ELR (cell line): ENCODE results near the gene IFITM10.
A peak's percentile ranks its signal among the peaks of the same experiment; 100 is the strongest.

Experiments
- DNase-seq: peaks from one replicate; pipeline ENCODE4 v3.0.0-alpha.2; 2015; ENCODE audit warnings: low read depth

The IFITM10 gene

DNA sequence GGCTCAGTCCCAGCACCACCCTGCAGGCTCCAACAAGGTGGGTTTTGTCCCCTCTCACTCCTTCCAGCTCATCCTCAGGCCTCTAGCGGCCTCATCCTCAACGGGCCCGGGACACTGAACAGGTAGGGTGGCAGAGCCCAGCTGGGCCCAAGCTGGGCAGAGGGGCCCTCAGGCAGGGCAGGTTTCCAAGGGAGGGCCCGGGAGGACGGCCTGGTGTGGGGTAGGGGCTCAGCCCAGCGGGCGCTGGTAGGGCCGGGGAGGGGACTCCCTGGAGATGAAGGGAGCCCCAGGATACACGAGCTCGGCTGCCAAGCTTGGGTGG, 2.5 kb upstream of the IFITM10 start:
- DNase-seq, result no peak

DNA sequence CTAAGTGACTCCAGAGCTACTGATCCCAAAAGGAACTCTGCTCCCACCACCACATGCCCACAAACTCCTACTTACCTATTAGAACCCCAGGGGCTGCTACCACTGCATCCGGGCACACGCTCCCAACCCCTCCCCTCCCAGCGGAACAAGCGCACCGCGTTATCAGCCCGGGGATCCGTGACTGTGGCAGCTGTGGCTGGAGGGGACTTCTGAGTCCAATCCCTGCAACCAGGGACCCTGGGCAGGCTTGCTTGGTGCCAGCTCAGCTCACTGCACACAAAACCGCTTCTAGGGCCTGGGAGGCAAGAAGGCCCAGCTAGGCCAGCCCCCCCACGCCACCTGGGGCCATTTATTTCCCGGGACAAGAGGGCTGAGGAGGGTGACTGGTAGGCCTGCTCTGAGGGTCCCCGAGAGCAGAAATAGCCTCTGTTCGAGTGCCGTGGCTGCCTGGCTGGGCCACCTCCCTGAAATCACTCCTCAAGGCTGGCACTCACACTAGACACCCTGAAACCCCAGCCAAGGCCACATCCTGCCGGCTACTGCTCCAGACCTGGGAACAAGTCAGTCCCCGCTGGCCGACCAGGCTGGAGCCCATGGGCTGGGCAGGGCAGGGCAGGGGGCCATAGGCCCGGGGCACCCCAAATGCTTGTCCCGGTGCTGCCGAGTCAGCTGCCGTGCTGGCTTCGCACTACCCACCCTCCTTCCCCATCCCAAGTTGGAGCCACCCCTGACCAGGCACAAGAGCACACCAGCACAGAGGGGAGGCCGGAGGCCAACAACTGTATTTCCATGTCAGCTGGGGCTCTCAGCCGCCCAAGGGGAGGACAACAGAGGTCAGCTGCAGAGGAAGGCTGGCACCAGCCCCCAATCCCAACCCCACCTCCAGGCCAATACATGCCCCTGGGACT, 1.9 kb upstream of the IFITM10 start:
- DNase-seq, result no peak

DNA sequence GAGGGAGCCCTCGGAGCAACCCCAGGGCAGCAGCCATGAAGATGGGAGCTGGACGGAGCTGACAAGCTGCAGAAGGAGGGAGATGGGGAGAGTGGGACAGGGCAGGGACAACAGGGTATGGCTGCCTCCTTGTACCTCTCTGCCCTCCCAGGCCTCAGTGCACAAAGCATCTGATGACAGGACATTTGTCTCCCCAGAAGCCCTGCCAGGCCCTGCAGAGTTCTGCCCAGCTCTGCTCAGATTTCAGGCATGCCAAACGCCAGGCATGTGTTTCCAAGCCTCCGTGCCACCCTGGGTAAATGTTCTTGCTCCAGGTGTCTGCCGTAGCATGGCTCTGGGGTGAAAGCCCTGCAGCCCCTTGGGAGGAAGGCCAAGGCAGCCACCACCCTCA, 1.1 kb upstream of the IFITM10 start:
- no peak for DNase-seq

DNA sequence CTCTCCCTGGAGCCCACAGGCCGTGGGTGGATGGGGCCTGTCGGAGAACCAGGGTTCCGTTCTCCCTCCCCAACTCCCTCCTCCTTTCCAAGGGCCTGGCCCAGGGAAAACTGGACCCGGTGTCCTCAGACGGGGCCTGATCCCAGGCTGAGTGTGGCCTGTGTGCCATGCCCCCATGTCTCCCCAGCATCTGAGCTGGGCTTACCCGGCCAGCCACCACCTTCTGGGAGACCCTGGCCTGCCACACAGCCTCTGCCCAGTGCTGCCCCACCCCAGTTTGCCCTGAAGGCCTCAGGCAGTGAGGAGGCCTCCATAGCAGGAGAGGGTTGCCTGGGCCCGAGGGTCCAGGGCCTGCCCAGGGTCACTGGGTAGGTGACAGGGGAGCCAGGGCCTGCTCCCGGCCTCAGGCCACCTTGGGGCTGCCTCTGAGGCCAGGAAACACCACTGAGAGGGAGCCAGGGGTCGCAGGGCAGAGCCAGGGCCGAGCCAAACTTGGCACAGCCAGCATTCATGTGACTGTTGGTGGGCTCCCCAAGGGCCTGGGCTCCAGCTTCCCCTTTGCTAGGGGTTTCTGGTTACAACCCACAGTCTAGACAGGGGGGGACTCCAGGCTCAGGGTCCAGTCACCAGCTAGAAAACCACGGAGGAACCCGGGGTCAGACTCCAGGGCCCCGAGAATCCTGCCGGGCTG, 590 bp upstream of the IFITM10 start:
- no peak for DNase-seq

DNA sequence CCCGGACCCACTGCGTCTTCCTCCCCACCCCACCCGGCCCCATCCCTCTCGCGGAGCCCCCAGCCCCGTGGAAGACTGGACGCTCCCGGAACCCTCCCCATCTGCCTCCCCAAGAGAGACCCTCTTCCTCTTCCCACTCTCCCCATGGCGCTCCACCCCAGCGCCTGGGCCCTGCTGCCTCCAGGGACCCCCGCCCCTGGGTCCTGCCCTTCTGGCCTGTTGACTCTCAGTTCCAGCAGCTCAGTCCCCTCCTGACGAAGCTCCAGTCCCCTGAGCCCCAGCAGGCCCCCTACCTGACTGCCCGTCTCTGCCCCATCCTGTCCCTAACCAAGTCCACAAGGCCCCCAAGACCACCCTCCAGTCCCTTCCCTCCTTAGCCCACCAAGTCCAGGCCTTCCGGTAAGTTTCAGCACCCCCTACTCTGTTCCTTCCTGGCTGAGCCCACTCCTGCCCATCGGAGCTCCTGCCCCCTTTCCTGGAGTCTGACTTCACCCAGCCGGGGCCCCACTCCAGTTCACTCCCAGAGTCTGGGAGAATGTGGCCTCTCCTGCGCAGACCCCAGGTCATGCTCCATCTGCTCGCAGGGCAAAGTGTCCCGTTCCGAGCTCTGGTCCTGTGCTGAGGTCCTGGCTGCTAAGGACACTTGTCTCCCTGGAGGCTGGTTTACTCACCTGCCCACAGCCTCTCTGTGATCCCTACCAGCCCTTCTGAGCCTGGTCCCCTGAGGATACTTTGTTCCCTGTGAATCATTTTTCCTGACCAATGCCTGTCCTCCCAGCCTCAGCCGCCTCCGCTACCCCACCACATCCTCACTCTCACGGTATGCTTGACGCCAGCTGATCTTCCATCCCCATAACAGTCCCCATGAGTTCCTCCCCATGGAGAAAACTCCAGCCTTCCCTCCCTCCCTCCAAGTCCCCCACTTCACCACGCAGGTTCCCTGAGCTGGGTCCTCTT, 722 bp downstream of the IFITM10 start:
- DNase-seq, result peak; percentile 74

DNA sequence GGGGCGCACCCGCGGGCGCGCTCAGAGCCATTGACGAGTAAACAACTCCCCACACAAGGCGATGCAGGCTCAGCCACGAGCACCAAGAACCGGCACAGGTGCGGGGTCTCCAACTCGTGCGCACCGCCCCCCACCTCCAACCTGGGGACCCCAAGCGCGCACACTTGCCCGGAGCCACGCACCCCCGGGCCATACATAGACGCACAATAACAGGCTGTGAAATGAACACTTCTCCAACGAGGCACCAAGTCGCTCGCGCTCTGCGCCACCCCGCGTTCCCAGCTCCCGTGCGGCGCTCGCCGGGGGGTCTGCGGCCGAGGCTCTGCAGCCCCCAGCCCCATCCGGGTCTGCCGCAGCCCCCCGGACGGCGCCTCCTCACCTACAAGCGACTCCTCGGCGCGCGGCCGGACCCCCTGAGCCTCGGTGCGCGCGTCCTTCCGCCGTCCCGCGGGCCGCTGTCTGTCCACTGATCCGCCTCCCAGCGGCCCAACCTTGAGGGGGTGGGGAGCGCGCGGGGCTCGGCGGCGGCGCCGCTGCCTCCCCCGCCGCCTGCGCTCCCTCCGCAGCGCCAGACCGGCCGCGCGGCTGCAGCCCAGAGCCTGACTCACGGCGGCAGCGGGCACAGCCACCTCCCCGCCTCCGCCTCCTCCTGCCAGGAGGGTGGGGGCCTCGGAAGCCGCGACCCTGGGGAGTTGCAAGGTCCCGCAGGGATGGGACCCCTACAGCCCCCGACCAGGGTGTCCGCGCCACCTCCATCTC, 1.6 kb downstream of the IFITM10 start:
- peak; percentile 22 for DNase-seq

DNA sequence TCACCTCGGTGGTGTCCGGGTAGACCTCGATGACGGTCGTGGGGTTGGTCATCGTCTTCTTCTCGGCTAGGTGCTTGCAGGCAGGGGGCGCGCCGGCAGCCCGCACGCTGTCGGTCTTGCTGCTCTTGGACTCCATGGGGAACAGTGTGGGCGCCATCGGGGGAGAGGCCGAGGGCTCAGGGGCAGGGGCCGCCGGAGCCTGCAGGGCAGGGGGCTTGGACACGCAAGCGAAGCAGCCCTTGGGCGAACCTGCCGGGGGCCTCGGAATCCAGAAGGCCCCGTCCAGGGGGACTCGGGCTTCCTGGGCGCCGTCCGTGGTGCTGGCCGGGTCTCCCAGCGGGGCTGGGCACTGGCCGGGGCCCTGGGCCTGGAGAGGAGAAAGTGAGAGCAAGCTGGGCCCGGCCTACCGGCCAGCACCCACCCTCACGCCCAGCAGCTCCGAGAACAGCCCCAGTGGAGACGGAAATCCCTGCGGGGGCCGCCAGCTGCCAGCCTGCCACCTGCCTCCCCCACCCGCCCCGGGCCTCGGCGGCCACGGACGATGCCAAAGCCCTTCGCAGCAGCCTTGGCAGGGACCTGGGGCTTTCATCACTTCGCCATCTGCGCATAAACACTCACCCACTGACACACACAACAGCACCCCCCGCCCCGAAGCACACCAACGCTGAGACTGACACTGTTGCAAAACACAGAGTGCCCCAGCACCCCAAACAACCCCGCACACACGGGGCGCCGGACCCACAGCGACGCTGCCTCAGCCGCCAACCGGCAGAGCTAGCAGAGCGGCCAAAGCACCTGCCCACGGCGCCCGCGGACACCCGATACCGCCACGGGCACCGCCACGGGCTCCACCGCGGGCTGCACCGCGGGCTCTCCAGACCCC, 2.4 kb downstream of the IFITM10 start:
- DNase-seq, result no peak

DNA sequence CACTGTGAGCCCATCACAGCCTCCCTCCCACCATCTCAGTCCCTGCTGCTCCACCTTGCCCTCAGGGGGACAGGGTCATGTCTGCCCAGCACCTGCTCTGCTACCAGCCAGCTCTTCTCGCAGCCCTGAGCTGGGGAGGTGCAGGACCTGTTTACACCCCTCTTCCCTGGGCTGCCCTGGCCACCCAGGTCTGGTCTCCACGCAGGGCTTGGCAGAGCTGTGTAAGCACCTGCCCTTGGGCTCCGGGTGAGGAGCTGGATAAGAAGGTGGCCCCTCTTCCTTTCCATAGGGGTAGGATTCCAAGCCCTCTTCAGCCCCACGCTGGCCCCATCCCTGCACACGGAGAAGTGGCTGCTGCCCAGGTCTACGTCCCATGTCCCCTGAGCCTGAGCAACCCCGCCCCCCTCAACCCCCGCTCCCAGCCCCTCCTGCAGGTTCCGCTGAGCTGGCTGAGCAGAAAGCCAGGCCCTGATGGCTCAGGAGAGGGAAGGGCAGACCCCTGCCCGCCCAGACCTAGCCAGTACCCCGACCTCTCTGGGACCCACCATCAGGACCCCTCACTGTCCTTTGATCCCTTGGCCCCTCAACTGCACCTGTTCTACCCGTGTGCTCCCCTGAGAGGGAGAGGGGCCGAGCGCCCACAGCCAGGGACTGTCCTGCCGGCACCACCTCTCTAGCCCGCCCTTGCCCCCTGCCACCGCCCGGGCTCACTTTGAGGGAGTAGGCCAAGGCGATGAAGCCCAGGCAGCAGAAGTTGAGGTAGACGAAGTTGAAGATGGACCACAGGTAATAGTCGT, 3.2 kb downstream of the IFITM10 start:
- no peak for DNase-seq

DNA sequence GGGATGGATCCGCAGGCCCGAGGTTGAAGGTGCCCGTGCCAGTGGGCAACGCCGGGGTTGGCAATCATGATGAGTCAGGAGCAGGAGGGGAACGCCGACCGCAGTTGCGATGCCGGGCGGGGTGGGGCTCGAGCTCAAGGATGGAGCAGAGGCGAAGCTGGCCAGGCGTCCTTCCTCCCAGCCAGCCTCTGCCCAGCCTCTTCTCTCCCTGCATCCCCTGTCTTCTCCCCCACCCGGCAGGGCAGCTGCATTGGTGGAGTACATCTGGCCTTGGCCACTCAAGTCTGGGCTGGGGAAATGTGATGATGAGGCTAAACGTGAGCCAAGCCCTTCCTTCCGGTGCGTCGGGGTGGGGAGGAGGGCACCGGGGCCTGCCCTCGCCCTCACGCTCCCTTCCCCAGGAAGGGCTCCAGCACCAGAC, 3.9 kb downstream of the IFITM10 start:
- no peak for DNase-seq

DNA sequence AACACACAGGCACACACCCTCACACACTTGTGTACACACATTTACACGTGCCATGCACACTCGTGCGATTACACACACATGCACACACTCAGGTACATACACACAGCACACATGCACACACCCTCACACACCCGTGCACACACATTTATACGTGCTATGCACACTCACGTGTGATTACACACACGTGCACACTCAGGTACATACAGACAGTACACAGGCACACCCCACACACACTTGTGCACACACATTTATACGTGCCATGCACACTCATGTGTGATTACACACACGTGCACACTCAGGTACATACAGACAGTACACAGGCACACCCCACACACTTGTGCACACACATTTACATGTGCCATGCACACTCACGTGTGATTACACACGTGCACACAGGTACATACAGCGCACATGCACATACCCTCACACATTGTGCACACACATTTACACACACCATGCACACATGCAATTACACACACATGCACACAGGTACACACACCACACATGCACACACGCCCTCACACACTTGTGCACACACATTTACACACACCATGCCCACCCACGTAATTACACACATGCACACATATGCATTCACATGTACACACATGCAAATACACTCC, 4.6 kb downstream of the IFITM10 start:
- DNase-seq, result no peak

DNA sequence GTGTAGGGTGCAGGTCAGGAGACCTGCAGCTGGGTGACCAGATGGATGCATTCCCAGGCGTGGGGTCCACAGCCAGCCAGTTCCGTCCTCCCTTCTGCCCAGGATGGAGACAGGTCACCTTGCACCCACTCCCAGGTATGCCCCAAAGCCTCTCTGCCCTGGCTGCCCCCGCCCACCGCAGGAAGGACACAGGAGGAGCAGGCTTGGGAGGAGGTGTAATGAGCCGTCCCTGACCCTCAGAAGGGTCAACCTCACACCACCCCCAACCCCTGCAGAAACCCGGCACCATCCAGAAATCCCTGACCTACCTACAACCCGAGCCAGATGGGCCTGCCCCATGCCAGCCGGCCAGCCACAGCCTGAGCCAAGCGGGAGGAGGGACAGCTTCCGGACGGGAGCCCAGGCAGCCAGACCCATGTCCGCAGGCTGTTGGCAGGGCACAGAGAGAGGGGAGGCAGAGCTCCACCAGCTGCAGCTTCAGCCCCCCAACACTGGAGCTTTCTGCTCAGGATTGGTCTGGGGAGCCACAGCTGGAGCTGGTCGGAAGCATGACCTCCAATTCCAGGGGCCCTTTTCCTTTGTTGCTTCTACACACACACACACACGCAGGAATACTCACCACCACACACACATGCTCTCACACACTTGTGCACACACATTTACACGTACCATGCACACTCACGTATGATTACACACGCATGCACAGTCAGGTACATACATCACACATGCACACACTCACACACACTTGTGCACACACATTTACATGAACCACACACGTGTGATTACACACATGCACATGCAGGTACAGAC, 5.3 kb downstream of the IFITM10 start:
- no peak for DNase-seq

DNA sequence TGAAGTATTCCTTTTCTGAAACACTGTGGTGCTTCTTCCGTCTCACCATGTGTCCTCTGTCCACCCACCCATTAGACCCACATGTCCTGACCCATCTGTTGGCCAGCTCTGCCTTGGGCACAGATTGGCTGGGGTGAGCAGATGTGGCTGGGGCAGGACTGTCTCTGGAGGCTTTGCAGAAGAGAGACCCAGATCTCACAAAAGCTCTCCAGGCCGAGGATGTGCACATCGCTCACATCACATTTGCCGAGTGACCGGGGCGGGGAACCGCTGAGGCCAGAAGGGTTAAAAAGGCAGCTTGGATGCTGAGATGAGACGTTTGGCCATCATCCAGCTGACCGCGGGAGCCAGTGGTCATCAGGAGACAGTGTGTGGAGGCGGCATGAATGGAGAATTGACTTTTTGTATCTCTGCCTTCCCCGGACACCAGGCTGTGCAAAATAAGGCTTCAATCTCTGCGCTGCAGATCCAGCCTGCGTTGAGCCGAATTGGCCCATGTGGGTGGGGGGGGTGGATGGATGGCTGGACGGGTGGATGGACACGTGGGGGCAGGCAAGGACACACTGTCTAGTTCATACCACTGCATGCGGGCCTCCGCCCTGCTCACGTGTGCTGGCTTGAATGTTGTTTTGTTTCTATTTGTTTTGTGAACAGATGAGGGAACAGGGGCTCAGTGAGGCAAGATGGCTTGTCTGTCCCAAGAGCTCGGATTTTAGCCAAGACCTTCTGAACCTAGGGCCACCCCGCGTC, 6.1 kb downstream of the IFITM10 start:
- no peak for DNase-seq

DNA sequence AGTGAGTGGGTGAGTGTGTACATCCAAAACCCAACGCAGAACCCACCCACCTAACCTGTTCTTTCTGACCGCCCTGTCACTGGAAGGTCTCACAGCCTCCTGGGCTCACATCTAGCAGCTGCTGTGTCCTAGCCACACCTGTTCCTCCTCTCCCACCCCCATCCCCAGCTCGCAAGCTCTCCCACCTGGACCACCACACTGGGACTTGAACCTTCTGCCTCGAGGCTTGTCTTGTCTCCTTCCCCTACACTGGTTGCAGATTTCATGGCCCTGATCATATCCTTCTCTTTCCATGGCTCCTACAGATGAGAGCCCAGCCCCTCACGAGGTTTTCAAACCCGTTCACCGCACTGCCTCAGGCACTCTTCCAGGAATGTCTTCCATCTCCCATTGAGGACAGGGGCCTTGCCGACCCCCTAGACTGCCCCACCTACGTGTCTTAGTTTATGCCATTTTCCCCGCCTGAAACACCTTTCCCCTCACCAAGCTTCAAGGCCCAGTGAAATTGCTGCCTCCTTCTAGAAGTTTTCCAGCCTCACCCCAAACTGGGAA, 6.7 kb downstream of the IFITM10 start:
- no peak for DNase-seq

DNA sequence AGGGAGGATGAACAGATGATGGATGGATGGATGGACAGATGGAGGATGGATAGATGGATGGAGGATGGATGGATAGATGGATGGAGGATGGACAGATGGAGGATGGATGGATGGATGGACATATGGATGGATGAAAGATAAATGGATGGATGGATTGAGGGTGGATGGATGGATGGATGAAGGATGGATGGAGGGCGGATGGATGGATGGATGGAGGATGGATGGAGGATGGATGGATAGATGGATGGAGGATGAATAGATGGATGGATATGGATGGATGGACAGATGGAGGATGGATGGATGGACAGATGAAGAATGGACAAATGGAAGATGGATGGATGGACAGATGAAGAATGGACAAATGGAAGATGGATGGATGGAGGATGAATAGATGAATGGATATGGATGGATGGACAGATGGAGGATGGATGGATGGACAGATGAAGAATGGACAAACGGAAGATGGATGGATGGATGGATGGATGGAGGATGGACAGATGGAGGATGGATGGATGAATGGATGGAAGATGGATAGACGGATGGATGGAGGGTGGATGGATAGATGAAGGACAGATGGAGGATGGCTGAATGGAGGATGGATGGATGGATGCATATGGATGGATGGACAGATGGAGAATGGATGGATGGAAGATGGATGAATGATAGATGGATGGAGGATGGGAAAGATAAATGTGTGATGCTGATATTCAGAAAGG, 7.4 kb downstream of the IFITM10 start:
- DNase-seq, result no peak

DNA sequence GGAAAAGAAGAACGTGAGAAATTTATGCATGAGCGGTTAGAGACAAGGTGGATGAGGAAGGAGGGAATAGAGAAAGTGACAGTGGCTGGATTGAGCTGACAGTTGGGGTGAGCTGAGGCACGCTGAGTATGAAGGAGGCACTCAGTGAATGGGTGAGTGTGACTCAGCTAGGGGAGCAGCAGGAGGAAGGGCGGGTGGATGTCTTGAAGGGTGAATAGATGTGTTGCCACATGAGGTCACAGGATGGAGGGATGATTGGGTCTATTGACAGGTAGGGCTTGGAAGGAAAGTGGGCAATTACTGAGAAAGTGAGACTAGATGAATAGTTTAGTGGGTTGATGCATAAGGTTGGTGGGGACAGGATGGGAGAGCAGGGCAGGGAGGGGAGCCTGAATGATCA, 8.0 kb downstream of the IFITM10 start:
- DNase-seq, result no peak

DNA sequence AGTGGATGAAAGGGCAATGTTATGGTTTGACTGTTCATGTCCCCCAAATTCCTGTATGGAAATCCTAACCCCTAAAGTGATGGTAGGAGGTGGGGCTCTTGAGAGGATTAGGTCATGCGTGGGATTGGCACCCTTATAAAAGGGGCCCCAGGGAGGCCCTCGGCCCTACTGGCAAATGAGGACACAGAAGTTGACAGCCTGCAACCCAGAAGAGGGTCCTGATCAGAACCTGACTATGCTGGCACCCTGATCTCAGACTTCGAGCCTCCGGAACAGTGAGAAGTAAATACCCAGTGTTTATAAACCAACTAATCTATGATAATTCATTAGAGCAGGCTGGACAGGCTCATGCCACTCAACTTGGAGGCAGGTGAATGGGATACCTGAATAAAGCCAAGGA, 8.7 kb downstream of the IFITM10 start:
- no peak for DNase-seq
